Trophoblast cell (in vitro differentiated cells and primary cell): ENCODE measurements around the gene TBL1XR1.

Experiments
- DNase-seq, 2 donors: peaks; one replicate each; pipeline ENCODE4 v3.0.0-alpha.2; 2016
- H2AFZ ChIP-seq: 2 replicates; pipeline ENCODE4 v1.6.1; 2013; ENCODE audit warnings: low read length, moderate library complexity, mild to moderate bottlenecking; ENCODE audit not compliant: insufficient read depth, poor library complexity
- H2AK5ac ChIP-seq: 2 replicates; pipeline ENCODE4 v1.6.1; 2013; ENCODE audit warnings: mild to moderate bottlenecking, low read length
- H2BK120ac ChIP-seq: 2 replicates; pipeline ENCODE4 v1.6.1; 2013; ENCODE audit warnings: low read length, mild to moderate bottlenecking, moderate library complexity; ENCODE audit not compliant: insufficient read depth, poor library complexity
- H2BK12ac ChIP-seq: 2 replicates; pipeline ENCODE4 v1.6.1; 2013; ENCODE audit warnings: mild to moderate bottlenecking, low read length, moderate library complexity
- H2BK5ac ChIP-seq: 2 replicates; pipeline ENCODE4 v1.6.1; 2013; ENCODE audit warnings: low read length, low read depth, moderate library complexity, mild to moderate bottlenecking; ENCODE audit not compliant: poor library complexity
- H3K14ac ChIP-seq: 2 replicates; pipeline ENCODE4 v1.6.1; 2013; ENCODE audit warnings: mild to moderate bottlenecking, low read length
- H3K18ac ChIP-seq: 2 replicates; pipeline ENCODE4 v1.6.1; 2013; ENCODE audit warnings: mild to moderate bottlenecking, low read length
- H3K23ac ChIP-seq: 2 replicates; pipeline ENCODE4 v1.6.1; 2013; ENCODE audit warnings: low read length
- H3K27ac ChIP-seq: 2 replicates; pipeline ENCODE4 v1.5.1; 2013; ENCODE audit warnings: low read depth, mild to moderate bottlenecking, inconsistent platforms, low read length, moderate library complexity
- H3K27me3 ChIP-seq: 2 replicates; pipeline ENCODE4 v1.6.1; 2013; ENCODE audit warnings: inconsistent platforms, mild to moderate bottlenecking, low read length, moderate library complexity; ENCODE audit not compliant: insufficient read depth
- H3K36me3 ChIP-seq, 2 experiments: 1 replicate in 1 of 2; 2 replicates in 1 of 2; pipeline ENCODE4 v1.6.1; 2013; ENCODE audit warnings: low read length in 2 of 2, mild to moderate bottlenecking in 2 of 2, moderate library complexity in 1 of 2; ENCODE audit not compliant: insufficient read depth in 2 of 2, control insufficient read depth in 1 of 2
- H3K4ac ChIP-seq: 2 replicates; pipeline ENCODE4 v1.6.1; 2013; ENCODE audit warnings: low read depth, mild to moderate bottlenecking, low read length, moderate library complexity
- H3K4me1 ChIP-seq, 2 experiments: 1 replicate in 1 of 2; 2 replicates in 1 of 2; pipeline ENCODE4 v1.6.1; 2013; ENCODE audit warnings: low read length in 2 of 2, mild to moderate bottlenecking in 2 of 2, moderate library complexity in 1 of 2; ENCODE audit not compliant: insufficient read depth in 2 of 2, control insufficient read depth in 1 of 2
- H3K4me2 ChIP-seq: 2 replicates; pipeline ENCODE4 v1.6.1; 2013; ENCODE audit warnings: inconsistent platforms, mild to moderate bottlenecking, low read length, moderate library complexity
- H3K4me3 ChIP-seq: 2 replicates; pipeline ENCODE4 v1.5.1; 2013; ENCODE audit warnings: mild to moderate bottlenecking, low read depth, low read length, inconsistent platforms
- H3K79me1 ChIP-seq: one replicate; pipeline ENCODE4 v1.6.1; 2013; ENCODE audit warnings: low read length
- H3K79me2 ChIP-seq: 2 replicates; pipeline ENCODE4 v1.6.1; 2013; ENCODE audit warnings: low read length, mild to moderate bottlenecking; ENCODE audit not compliant: control insufficient read depth, insufficient read depth, poor library complexity
- H3K9ac ChIP-seq: 2 replicates; pipeline ENCODE4 v1.6.1; 2013; ENCODE audit warnings: mild to moderate bottlenecking, low read length
- H3K9me3 ChIP-seq: 2 replicates; pipeline ENCODE4 v1.6.1; 2013; ENCODE audit warnings: low read depth, mild to moderate bottlenecking, control low read depth, inconsistent platforms, low read length; ENCODE audit not compliant: insufficient read depth
- H4K12ac ChIP-seq: 2 replicates; pipeline ENCODE4 v1.6.1; 2013; ENCODE audit warnings: low read depth, mild to moderate bottlenecking, low read length, moderate library complexity
- H4K8ac ChIP-seq: 2 replicates; pipeline ENCODE4 v1.6.1; 2013; ENCODE audit warnings: low read depth, mild to moderate bottlenecking, low read length, moderate library complexity
- H4K91ac ChIP-seq: one replicate; pipeline ENCODE4 v1.6.1; 2013; ENCODE audit warnings: low read depth, mild to moderate bottlenecking, low read length, moderate library complexity
- WGBS: extraction: QIAGEN DNeasy Blood & Tissue Kit; methylation state at CpG from one replicate; pipeline ENCODE4 v1.1.7; 2013; ENCODE audit warnings: missing lambda C conversion rate; ENCODE audit not compliant: insufficient read length, insufficient coverage; ENCODE audit errors: extremely low coverage; 5-methylcytosine and 5-hydroxymethylcytosine counted together

Gene TBL1XR1

DNA sequence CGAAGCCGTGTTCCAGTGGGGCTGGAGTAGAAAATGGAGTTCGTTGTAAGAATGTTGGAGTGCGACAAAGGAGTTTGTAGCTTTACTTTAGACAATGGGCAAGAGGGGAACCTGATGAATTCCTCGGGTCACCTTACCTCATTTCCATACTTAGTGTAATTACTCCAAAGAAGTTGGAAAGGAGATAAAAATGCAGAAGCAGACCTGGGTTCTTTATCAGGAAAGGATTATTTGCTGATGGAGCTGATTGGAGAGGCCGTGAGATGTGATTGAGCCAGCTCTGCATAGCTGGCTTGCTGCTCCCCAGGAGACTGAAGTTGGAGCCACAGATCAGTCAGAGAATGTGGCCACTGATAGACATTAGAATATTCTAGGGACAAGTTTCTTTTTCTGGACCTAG, 33.4 kb upstream of the TBL1XR1 start:
- Histone ChIP-seq H2AFZ (no peak overlapping the region), H3K4ac (no peak overlapping the region), H3K27ac (no peak overlapping the region), H3K27me3 (no peaks in the 10 kb centered on the region), H2BK5ac (no peak overlapping the region), H3K36me3 (no peaks in the 10 kb centered on the region), H3K79me2 (no peaks in the 10 kb centered on the region), H4K8ac (no peak overlapping the region), H3K23ac (no peak overlapping the region), H4K12ac (no peak overlapping the region), H2BK120ac (no peak overlapping the region), H3K14ac (no peak overlapping the region), H2AK5ac (no peak overlapping the region), H3K4me1 (no peaks in the 10 kb centered on the region), H3K4me3 (no peak overlapping the region), H3K9me3 (peaks cover 6% of the 10 kb centered on the region), H3K9ac (no peak overlapping the region), H3K18ac (no peak overlapping the region), H4K91ac (no peak overlapping the region), H2BK12ac (no peak overlapping the region), H3K4me2 (no peak overlapping the region), H3K79me1 (no peaks in the 10 kb centered on the region)
- no CpG with 5 or more reads among the region's 6 CpGs for WGBS
- no peak for DNase-seq

DNA sequence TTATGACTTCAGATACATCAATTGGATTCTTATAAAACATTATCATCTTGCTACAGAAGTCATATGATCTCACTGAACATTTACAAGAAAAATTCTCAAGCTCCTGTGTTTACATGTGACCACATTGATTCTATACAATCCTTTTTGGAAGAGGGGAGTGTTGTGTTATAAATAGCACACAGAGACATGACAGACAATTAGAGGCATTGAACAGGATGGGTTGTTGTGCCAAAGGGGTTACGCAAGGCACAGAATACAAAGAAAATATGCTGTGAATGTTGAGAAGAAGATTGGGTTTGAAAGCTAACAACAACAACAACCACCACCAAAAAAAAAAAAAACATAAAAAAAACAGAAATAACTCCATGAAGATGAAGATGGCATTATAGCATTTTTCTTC, 32.5 kb upstream of the TBL1XR1 start:
- no peaks in the 10 kb centered on the region for H3K79me1 ChIP-seq
- no peak overlapping the region for H3K4ac ChIP-seq
- H3K4me1 ChIP-seq, result no peaks in the 10 kb centered on the region
- no peak for DNase-seq
- no peak overlapping the region for H2BK120ac ChIP-seq
- no peak overlapping the region for H3K27ac ChIP-seq
- no peak overlapping the region for H3K4me2 ChIP-seq
- no peak overlapping the region for H3K14ac ChIP-seq
- H3K36me3 ChIP-seq, result no peaks in the 10 kb centered on the region
- WGBS, result no CpG with 5 or more reads among the region's 1 CpG
- H3K9ac ChIP-seq, result no peak overlapping the region
- H3K23ac ChIP-seq, result no peak overlapping the region
- H2AFZ ChIP-seq, result no peak overlapping the region
- peaks cover 6% of the 10 kb centered on the region for H3K9me3 ChIP-seq
- no peaks in the 10 kb centered on the region for H3K27me3 ChIP-seq
- no peak overlapping the region for H2AK5ac ChIP-seq
- H3K79me2 ChIP-seq, result no peaks in the 10 kb centered on the region
- H4K12ac ChIP-seq, result no peak overlapping the region
- H2BK12ac ChIP-seq, result no peak overlapping the region
- no peak overlapping the region for H4K8ac ChIP-seq
- no peak overlapping the region for H3K18ac ChIP-seq
- no peak overlapping the region for H3K4me3 ChIP-seq
- no peak overlapping the region for H2BK5ac ChIP-seq
- no peak overlapping the region for H4K91ac ChIP-seq

DNA sequence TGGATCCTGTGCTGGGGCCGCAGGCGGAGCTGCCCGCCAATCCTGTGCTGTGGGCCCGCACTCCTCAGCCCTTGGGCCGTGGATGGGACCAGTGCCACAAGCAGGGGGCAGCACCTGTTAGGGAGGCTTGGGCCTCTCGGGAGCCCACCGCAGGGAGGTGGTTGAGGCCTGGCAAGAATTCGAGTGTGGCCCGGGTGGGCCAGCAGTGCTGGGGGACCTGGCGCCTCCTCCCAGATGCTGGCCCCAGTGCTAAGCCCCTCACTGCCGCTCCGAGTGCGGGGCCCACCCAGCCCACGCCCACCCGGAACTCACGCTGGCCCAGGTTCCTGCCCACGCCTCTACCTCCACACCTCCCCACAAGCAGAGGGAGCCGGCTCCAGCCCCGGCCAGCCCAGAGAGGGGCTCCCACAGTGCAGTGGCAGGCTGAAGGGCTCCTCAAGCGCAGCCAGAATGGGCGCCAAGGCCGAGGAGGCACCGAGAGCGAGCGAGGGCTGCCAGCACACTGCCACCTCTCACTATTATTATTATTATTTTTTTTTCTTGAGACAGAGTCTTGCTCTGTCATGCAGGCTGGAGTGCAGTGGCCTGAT, 31.4 kb upstream of the TBL1XR1 start:
- Histone ChIP-seq H2BK12ac (no peak overlapping the region), H4K8ac (no peak overlapping the region), H4K91ac (no peak overlapping the region), H3K4ac (no peak overlapping the region), H3K79me1 (no peaks in the 10 kb centered on the region), H2BK5ac (no peak overlapping the region), H3K36me3 (no peaks in the 10 kb centered on the region), H3K23ac (no peak overlapping the region), H3K4me1 (no peaks in the 10 kb centered on the region), H3K4me3 (no peak overlapping the region), H3K27me3 (no peaks in the 10 kb centered on the region), H4K12ac (no peak overlapping the region), H3K18ac (no peak overlapping the region), H2AFZ (no peak overlapping the region), H3K4me2 (no peak overlapping the region), H2AK5ac (no peak overlapping the region), H3K9ac (no peak overlapping the region), H3K27ac (no peak overlapping the region), H2BK120ac (no peak overlapping the region), H3K14ac (no peak overlapping the region), H3K9me3 (peaks cover 6% of the 10 kb centered on the region), H3K79me2 (no peaks in the 10 kb centered on the region)
- no CpG with 5 or more reads among the region's 25 CpGs for WGBS
- DNase-seq, result no peak

DNA sequence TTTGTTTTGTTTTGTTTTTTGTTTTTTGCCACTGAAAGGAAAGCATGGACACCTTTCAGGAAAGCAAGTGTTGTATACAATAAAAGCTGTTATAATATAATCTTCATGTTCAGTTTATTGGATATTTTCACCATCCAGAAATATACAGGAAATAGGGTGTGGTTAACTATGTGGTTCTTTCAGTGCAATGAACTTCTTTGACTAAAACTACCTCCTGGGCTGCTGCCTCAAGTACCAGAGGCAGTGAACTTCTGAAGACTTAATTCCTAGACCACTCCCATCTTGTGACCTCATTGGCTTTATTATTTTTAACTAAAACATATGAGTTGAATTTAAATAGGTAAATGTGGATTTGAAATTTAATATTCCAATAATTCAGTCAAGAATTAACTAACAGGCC, 27.1 kb upstream of the TBL1XR1 start:
- no peak overlapping the region for H3K14ac ChIP-seq
- no peak overlapping the region for H2AFZ ChIP-seq
- H3K27me3 ChIP-seq, result no peaks in the 10 kb centered on the region
- no peak overlapping the region for H3K4me3 ChIP-seq
- no peak overlapping the region for H3K23ac ChIP-seq
- peaks cover 6% of the 10 kb centered on the region for H3K9me3 ChIP-seq
- H2AK5ac ChIP-seq, result no peak overlapping the region
- H3K27ac ChIP-seq, result no peak overlapping the region
- H3K79me1 ChIP-seq, result no peaks in the 10 kb centered on the region
- H2BK12ac ChIP-seq, result no peak overlapping the region
- H4K8ac ChIP-seq, result no peak overlapping the region
- no peaks in the 10 kb centered on the region for H3K36me3 ChIP-seq
- DNase-seq, result no peak
- H3K18ac ChIP-seq, result no peak overlapping the region
- no peaks in the 10 kb centered on the region for H3K79me2 ChIP-seq
- no peak overlapping the region for H3K9ac ChIP-seq
- no peak overlapping the region for H4K12ac ChIP-seq
- no peaks in the 10 kb centered on the region for H3K4me1 ChIP-seq
- no peak overlapping the region for H3K4me2 ChIP-seq
- no peak overlapping the region for H3K4ac ChIP-seq
- no peak overlapping the region for H2BK120ac ChIP-seq
- H4K91ac ChIP-seq, result no peak overlapping the region
- no peak overlapping the region for H2BK5ac ChIP-seq
